HepG2 (cell line): ENCODE data around the gene PCDHA9.

Source experiments
- CTCF ChIP-seq: sonication (generic); formaldehyde crosslinking; IDR thresholded peaks from 2 replicates; pipeline ENCODE4 v1.5.0; 2020; ENCODE audit warnings: mild to moderate bottlenecking, missing genetic modification reagents, moderate library complexity
- EZH2 ChIP-seq: conservative IDR thresholded peaks from 2 replicates; pipeline ENCODE4 v1.6.1; 2012; ENCODE audit warnings: mild to moderate bottlenecking, low read depth, low read length, moderate library complexity
- HMGXB4 ChIP-seq, 2 experiments: sonication (generic) in 1 of 2; formaldehyde crosslinking in 1 of 2; IDR thresholded peaks; 2 replicates each; pipeline versions ENCODE4 v1.4.0 to v1.6.1; 2018 to 2020; ENCODE audit warnings: missing genetic modification reagents in 2 of 2, borderline replicate concordance in 1 of 2, low read depth in 1 of 2, mild to moderate bottlenecking in 1 of 2, missing biosample characterization in 1 of 2
- MYC ChIP-seq: sonication (generic); formaldehyde crosslinking; IDR thresholded peaks from 2 replicates; pipeline ENCODE4 v1.9.0; 2021; ENCODE audit warnings: missing genetic modification reagents, borderline replicate concordance
- NFE2L1 ChIP-seq: sonication (generic); formaldehyde crosslinking; IDR thresholded peaks from 2 replicates; pipeline ENCODE4 v1.4.0; 2020; ENCODE audit warnings: missing genetic modification reagents, mild to moderate bottlenecking, borderline replicate concordance
- ZFP36 ChIP-seq: fragments of 150-350 bp; IDR thresholded peaks from 2 replicates; pipeline ENCODE4 v1.6.1; 2018; ENCODE audit warnings: borderline replicate concordance, low read length, low read depth; ENCODE audit not compliant: partially characterized antibody
- ZIK1 ChIP-seq: sonication (generic); formaldehyde crosslinking; IDR thresholded peaks from 2 replicates; pipeline ENCODE4 v1.5.0; 2020; ENCODE audit warnings: mild to moderate bottlenecking, low read depth, missing genetic modification reagents, borderline replicate concordance

DNA sequence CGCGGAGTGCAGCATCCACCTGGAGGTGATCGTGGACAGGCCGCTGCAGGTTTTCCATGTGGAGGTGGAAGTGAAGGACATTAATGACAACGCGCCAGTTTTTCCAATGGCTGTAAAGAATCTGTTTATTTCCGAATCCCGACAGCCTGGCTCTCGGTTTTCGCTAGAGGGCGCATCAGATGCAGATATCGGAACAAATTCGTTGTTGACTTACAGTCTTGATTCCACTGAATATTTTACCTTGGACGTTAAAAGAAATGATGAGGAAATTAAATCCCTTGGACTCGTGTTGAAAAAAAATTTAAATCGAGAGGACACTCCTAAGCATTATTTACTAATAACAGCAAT lies 46.7 kb upstream of the PCDHA9 start:
- TF ChIP-seq CTCF (CRISPR knock-in tag): no peak
- no peak for TF ChIP-seq EZH2
- TF ChIP-seq NFE2L1: no peak
- TF ChIP-seq HMGXB4 (CRISPR knock-in tag; IDR thresholded peaks at IDR 0.05; ENCODE audit: borderline replicate concordance in 1 of 2, low read depth in 1 of 2): no peak
- TF ChIP-seq ZIK1 (CRISPR knock-in tag): no peak
- no peak for TF ChIP-seq ZFP36
- no peak for TF ChIP-seq MYC (CRISPR knock-in tag)
